Skeletal muscle satellite cell (primary cell): ENCODE measurements around the gene AQP6.

ENCODE experiments used
- H3K27me3 ChIP-seq: 2 replicates; pipeline ENCODE4 v1.7.0; 2013; ENCODE audit warnings: low read length; ENCODE audit not compliant: control insufficient read depth, insufficient read depth
- H3K36me3 ChIP-seq: 2 replicates; pipeline ENCODE4 v1.7.0; 2013; ENCODE audit warnings: mild to moderate bottlenecking, control low read depth, low read length; ENCODE audit not compliant: insufficient read depth
- H3K4me1 ChIP-seq: 2 replicates; pipeline ENCODE4 v1.7.0; 2013; ENCODE audit warnings: low read length; ENCODE audit not compliant: control insufficient read depth, insufficient read depth
- H3K4me2 ChIP-seq: 2 replicates; pipeline ENCODE4 v1.7.0; 2013; ENCODE audit warnings: mild to moderate bottlenecking, low read length
- H3K4me3 ChIP-seq: 2 replicates; pipeline ENCODE4 v1.7.0; 2013; ENCODE audit warnings: low read length
- H3K9ac ChIP-seq: 2 replicates; pipeline ENCODE4 v1.7.0; 2013; ENCODE audit warnings: mild to moderate bottlenecking, low read depth, low read length, moderate library complexity
- H3K9me3 ChIP-seq: replicated peaks from 2 replicates; pipeline ENCODE4 v1.7.0; 2013; ENCODE audit warnings: mild to moderate bottlenecking, control low read depth, low read length

The AQP6 gene

DNA sequence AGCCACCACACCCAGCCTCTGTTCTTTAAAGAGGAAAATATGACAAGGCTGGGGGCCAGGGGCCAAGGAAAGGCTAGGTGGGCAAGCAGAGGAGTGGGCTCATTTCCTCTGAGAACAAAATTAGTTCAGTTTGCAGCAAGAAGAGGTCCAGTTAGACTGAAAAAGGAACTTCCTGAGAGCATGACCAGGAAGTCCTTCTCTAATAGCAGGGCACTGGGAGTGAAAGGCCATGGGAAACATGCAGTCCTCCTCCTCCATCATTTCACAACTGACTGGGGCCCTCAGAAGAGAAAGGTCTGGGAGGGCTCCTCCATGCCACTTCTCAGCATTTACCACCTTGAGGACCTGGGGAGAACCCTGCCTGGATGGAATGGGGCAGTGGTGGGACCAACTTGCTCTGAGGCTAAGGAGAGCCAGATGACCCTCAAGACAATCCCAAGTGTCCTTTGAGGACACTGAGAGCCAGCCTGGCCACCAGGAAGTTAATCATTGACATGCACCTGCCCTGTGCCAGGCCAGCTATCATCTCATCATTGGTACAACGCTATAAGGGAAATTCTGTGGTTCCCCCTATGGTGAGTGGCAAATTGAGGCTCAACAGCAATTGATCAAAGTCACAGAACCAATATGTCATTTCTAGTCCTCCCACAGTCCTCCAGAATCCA, 20.2 kb upstream of the AQP6 start:
- Histone ChIP-seq H3K36me3 (no peaks in the 10 kb centered on the region), H3K9me3 (no peaks in the 10 kb centered on the region), H3K9ac (no peak overlapping the region), H3K4me1 (no peaks in the 10 kb centered on the region), H3K4me3 (no peak overlapping the region), H3K27me3 (peaks cover 63% of the 10 kb centered on the region), H3K4me2 (no peak overlapping the region)

- Histone ChIP-seq H3K9ac (no peak overlapping the region), H3K4me1 (no peaks in the 10 kb centered on the region), H3K9me3 (no peaks in the 10 kb centered on the region), H3K4me3 (no peak overlapping the region), H3K27me3 (peaks cover 67% of the 10 kb centered on the region), H3K36me3 (no peaks in the 10 kb centered on the region), H3K4me2 (no peak overlapping the region)
Measured at GRCh38 chr12:49953151-49953550, 19.6 kb upstream of the AQP6 start.

DNA sequence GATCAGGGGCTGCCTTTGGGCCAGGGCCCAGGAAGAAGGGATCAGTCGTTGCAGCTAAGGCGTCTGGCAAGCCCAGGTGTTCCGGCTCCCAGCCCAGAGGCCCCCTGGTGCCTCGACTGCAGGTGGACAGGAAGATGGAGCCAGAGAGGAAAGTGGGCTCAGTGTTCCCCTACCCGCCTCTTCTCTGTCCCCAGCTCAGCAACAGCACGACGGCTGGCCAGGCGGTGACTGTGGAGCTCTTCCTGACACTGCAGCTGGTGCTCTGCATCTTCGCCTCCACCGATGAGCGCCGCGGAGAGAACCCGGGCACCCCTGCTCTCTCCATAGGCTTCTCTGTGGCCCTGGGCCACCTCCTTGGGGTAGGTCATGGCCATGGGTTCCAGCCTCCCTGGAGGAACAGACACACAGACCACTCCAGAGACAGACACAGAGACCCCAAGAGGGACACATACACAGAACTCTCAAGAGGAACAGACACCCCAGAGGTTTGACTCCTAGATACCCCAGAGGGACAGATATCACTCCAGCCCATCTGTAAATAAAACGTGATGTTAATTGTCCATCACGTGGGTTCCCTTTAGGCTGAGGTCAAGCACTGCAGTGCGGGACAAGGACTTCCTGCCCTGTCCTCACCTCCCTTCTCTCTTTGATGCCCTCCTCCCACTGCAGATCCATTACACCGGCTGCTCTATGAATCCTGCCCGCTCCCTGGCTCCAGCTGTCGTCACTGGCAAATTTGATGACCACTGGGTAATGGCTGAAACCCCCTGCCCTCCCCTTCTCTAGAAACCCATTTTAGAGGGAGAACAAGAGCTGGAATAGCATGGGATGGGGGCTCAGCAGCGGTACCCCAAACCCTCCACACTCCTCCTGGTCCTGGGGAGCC, 18.5 kb upstream of the AQP6 start:
- H3K4me3 ChIP-seq = no peak overlapping the region
- no peak overlapping the region for H3K4me2 ChIP-seq
- no peak overlapping the region for H3K9ac ChIP-seq
- H3K4me1 ChIP-seq = no peaks in the 10 kb centered on the region
- H3K9me3 ChIP-seq = no peaks in the 10 kb centered on the region
- no peaks in the 10 kb centered on the region for H3K36me3 ChIP-seq
- peaks cover 63% of the 10 kb centered on the region for H3K27me3 ChIP-seq

DNA sequence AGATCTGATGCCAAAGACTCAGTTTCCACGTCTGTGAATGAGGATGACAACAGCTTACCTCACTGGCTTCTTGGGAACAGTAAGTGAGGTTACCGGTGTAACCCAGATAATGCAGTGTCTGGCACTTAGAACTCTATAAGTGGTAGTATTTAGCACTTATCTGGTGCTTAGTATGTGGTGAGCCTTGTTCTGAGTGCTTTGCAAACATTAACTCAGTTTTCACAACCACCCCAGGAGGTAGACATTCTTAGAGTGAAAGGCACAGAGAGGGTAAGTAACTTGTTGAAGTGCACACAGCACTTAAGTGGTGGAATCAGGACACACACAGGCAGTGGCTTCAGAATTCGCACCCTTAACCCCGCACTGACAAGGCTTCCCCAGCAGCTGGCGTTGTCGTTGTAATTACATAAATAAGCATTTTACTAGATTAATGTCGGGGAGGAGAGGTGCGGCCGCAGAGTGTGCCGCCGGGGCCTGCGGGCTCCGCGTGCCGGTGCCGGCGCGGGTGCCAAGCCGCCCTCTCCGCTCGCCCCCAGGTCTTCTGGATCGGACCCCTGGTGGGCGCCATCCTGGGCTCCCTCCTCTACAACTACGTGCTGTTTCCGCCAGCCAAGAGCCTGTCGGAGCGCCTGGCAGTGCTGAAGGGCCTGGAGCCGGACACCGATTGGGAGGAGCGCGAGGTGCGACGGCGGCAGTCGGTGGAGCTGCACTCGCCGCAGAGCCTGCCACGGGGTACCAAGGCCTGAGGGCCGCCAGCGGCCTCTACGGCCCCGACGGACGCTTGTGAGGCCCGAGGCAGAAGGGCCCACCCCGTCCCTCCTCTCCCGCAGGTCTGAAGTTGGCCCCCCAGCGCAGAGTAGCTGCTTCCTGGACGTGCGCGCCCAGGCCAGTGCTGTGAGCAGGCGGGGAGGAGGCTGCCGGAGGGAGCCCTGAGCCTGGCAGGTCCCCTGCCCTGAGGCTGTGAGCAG, 17.6 kb upstream of the AQP6 start:
- H3K4me3 ChIP-seq = no peak overlapping the region
- no peaks in the 10 kb centered on the region for H3K36me3 ChIP-seq
- no peak overlapping the region for H3K9ac ChIP-seq
- peaks cover 57% of the 10 kb centered on the region for H3K27me3 ChIP-seq
- no peaks in the 10 kb centered on the region for H3K9me3 ChIP-seq
- H3K4me1 ChIP-seq = peaks cover 8% of the 10 kb centered on the region
- no peak overlapping the region for H3K4me2 ChIP-seq

GRCh38 chr12:49955899-49956662, 16.7 kb upstream of the AQP6 start:
- H3K36me3 ChIP-seq = no peaks in the 10 kb centered on the region
- no peak overlapping the region for H3K4me2 ChIP-seq
- no peak overlapping the region for H3K4me3 ChIP-seq
- H3K27me3 ChIP-seq = peaks cover 64% of the 10 kb centered on the region
- H3K4me1 ChIP-seq = peaks cover 11% of the 10 kb centered on the region
- no peaks in the 10 kb centered on the region for H3K9me3 ChIP-seq
- H3K9ac ChIP-seq = no peak overlapping the region

DNA sequence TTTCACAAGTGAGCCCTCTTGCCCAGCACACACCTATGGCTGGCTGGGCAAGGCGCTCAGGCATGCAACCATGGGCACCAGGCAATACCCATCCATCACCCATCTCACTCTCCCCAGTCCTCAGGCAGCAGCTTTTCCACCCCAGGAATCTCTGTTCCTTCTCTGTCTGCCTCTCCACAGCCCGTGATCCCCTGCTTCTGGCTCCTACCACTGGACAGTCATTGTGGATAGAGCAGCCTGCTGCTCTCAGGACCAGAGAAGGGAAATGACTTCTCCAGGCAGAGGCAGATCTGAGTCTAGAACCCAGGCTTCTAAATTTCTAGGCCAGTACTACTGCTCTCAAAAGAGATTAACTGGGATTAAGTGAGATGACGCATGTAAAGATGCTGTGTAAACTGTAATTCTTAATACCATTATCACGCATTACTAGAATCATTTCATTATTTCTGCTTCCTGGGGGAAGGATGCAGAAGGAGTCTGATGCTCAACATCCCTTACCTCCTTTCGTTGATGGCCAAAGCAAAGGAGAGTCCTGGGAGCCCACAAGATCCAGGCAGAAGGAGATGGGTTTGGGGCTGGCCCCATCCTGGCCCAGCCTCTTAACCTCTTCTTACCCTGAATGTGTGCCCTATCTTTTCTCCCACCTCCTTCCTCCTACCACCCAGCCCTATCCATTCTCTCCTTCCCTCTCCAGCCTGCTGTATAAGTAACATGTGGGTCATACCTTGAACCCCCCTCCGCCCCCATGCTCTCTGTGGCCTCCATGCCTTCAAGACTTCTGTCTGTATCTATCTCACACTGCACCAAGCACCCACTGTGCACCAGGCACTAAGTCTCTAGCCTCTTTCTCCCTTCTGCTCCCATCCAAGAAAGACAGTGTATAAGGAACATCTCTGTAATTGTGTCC, 15.8 kb upstream of the AQP6 start:
- H3K4me3 ChIP-seq = no peak overlapping the region
- no peak overlapping the region for H3K4me2 ChIP-seq
- no peaks in the 10 kb centered on the region for H3K9me3 ChIP-seq
- peaks cover 64% of the 10 kb centered on the region for H3K27me3 ChIP-seq
- no peak overlapping the region for H3K9ac ChIP-seq
- no peaks in the 10 kb centered on the region for H3K36me3 ChIP-seq
- H3K4me1 ChIP-seq = peaks cover 16% of the 10 kb centered on the region

DNA sequence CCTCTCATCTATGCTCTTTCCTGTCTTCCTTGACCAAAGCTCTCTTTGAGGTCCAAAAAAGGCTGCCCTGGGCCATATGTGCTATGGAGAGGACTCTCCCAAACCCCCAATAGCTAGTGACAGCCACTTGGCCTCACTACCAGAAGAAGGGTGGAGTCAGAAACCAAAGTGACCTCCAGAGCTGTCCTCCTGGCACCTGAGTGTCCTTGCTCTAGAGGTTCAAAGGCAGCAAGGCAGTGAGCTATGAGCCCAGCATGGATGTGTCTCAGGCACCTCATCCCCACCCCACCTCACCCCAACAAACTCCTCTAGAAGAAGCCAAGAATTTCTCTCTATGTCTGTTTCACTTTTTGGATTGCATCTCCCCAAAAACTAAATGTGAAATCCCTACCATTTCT, 15.2 kb upstream of the AQP6 start:
- no peaks in the 10 kb centered on the region for H3K9me3 ChIP-seq
- H3K4me2 ChIP-seq = no peak overlapping the region
- H3K36me3 ChIP-seq = no peaks in the 10 kb centered on the region
- peaks cover 64% of the 10 kb centered on the region for H3K27me3 ChIP-seq
- peaks cover 17% of the 10 kb centered on the region for H3K4me1 ChIP-seq
- H3K4me3 ChIP-seq = no peak overlapping the region
- no peak overlapping the region for H3K9ac ChIP-seq

DNA sequence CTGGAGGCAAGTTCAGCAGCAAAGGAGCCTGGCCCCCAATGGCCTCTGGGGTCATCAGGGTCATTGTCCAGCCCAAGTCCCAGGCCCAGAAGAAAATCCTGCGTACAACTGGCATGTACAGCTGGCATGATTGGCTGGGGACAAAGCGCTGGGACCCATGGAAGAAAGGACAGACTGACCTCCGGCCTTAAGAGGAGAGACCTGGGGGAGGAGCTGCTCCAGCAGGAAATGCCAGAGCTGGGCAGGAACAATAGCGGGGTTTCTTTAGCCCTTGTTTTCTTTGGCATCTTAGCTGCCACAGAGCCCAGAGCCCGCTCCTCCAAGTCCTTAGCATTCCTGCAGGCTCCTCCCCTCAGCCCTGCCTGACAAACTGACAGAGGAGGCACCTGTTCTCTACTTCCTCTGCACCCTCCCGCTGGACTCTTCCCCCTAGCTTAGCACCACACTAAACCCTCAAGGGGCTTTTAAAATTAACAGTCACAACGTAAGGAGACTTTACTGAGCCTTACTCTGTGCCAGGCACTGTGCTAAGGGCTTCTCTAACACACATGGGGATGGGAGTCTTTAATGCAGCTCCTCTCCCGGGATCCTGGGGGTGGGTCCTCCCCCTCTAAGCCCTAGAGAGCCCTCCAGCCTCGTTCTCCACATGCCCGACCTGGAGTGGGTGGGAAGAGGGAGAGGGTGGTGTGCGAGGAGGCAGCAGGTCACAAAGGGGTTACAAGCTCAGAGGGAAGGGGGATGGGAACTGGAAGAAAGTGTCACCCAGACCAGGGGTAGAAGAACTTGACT, 12.9 kb upstream of the AQP6 start:
- no peak overlapping the region for H3K9ac ChIP-seq
- no peak overlapping the region for H3K4me3 ChIP-seq

DNA sequence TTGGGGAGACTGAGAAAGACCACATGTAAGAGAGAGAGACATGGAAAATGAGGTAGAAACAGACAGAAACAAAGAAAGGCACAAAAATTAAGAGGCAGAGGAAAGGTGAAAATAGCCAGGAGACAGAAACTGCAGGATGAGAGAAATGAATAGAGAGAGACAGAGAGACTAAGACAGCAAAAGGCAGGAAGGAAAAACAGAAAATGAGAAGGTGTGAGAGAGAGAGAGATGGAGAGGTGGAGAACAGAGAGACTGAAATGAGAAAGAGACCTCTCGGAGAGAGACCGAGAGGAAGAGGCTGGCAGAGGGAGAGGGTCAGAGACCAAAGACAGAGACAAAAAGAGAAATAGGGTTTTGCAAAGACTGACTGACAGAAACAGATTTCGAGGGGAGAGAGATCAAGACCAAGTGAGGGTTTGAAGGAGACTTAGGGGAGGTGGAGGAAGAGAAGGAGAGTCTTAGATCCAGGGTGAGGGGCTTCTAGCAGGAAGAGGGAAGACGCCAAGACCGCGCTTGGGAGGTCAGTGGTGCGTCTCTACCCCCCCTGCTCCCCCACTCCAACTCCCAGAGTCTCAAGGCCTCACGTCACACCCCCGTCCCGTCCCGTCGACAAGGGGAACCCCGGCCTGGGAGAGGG, 12.2 kb upstream of the AQP6 start:
- Histone ChIP-seq H3K9ac (no peak overlapping the region), H3K27me3 (peaks cover 51% of the 10 kb centered on the region), H3K4me3 (no peak overlapping the region)

More for the DNA sequence above, 12.9 kb upstream of the AQP6 start:
- H3K36me3 ChIP-seq = no peaks in the 10 kb centered on the region
- no peaks in the 10 kb centered on the region for H3K9me3 ChIP-seq
- H3K27me3 ChIP-seq = peaks cover 50% of the 10 kb centered on the region
- H3K4me2 ChIP-seq = peak overlapping the region; percentile 31
- H3K4me1 ChIP-seq = peaks cover 25% of the 10 kb centered on the region

More for the DNA sequence above, 12.2 kb upstream of the AQP6 start:
- peak overlapping the region; percentile 69 for H3K4me2 ChIP-seq
- H3K36me3 ChIP-seq = no peaks in the 10 kb centered on the region
- peaks cover 25% of the 10 kb centered on the region for H3K4me1 ChIP-seq
- no peaks in the 10 kb centered on the region for H3K9me3 ChIP-seq
